HCT116 (cell line): ENCODE data around the gene SLC27A2.

Experiments
- CTCF ChIP-seq, 3 experiments: fragments of 200-600 bp in 1 of 3; sonication (generic) in 1 of 3; IDR thresholded peaks in 2 of 3; conservative IDR thresholded peaks in 1 of 3; 2 replicates each; pipeline ENCODE4 v1.5.1; 2012 to 2017; ENCODE audit warnings: low read depth in 2 of 3, low read length in 2 of 3, antibody characterized with exemption in 1 of 3, borderline replicate concordance in 1 of 3, control low read depth in 1 of 3, mild to moderate bottlenecking in 1 of 3, mixed read lengths in 1 of 3, mixed run types in 1 of 3, moderate library complexity in 1 of 3; ENCODE audit not compliant: insufficient read depth in 1 of 3
- EZH2phosphoT487 ChIP-seq: fragments of 200-600 bp; IDR thresholded peaks from 2 replicates; pipeline ENCODE4 v1.6.1; 2018; ENCODE audit warnings: antibody characterized with exemption, borderline replicate concordance
- POLR2A ChIP-seq: IDR thresholded peaks from 2 replicates; pipeline ENCODE4 v1.7.0; 2011; ENCODE audit warnings: borderline replicate concordance; ENCODE audit not compliant: insufficient read depth, insufficient read length; ENCODE audit errors: extremely low read depth
- SIN3A ChIP-seq: IDR thresholded peaks from 2 replicates; pipeline ENCODE4 v1.6.1; 2012; ENCODE audit warnings: low read depth

- TF ChIP-seq CTCF (IDR thresholded peaks at IDR 0.05 in 2 of 3, conservative IDR thresholded peaks at IDR 0.05 in 1 of 3; ENCODE audit: borderline replicate concordance in 1 of 3, insufficient read depth in 1 of 3, low read depth in 2 of 3, low read length in 2 of 3) (no peak), SIN3A (no peak), POLR2A (no peak), EZH2phosphoT487 (no peak)
These were observed 63.1 kb downstream of the SLC27A2 start for GRCh38 chr15:50244959-50245624.
